Activated T-cell treated with anti-CD3 and anti-CD28 coated beads, Interleukin-2, amount 50 U/mL, for 4 hours (primary cell): ENCODE data around the gene PRR33. TPM values are rescaled to one million over a fixed set of nuclear protein-coding genes. Genes with fewer than 3 reads are reported as not detected.
A peak's percentile ranks its signal among the peaks of the same experiment; 100 is the strongest.

Experiments
- ATAC-seq, 2 donors: fragments of 200-7000 bp; cut with Tn5 transposase; one replicate each; pipeline ENCODE4 v1.10.0; 2021
- DNase-seq: peaks from one replicate; pipeline ENCODE4 v3.0.0-alpha.2; 2020
- H3K27me3 Mint-ChIP-seq: one replicate; pipeline ENCODE4 v1.8.0; 2021; ENCODE audit warnings: low read depth, mixed read lengths
- H3K36me3 Mint-ChIP-seq: one replicate; pipeline ENCODE4 v1.8.0; 2022; ENCODE audit warnings: mixed read lengths; ENCODE audit not compliant: insufficient read depth
- H3K4me1 Mint-ChIP-seq: one replicate; pipeline ENCODE4 v1.8.0; 2021; ENCODE audit warnings: low read depth, mixed read lengths
- H3K4me3 Mint-ChIP-seq: one replicate; pipeline ENCODE4 v1.8.0; 2021; ENCODE audit warnings: mild to moderate bottlenecking, moderate library complexity, mixed read lengths
- H3K9me3 Mint-ChIP-seq: one replicate; pipeline ENCODE4 v1.8.0; 2021; ENCODE audit warnings: mixed read lengths
- total RNA-seq, 3 donors: library from RNA; stranded (reverse); gene quantifications; one replicate each; pipeline ENCODE4 v1.2.1, GENCODE V29; 2021

PRR33 gene
- total RNA-seq, 3 donors from 2014 or later = 0.08 to 0.20 TPM; not detected in 1

DNA sequence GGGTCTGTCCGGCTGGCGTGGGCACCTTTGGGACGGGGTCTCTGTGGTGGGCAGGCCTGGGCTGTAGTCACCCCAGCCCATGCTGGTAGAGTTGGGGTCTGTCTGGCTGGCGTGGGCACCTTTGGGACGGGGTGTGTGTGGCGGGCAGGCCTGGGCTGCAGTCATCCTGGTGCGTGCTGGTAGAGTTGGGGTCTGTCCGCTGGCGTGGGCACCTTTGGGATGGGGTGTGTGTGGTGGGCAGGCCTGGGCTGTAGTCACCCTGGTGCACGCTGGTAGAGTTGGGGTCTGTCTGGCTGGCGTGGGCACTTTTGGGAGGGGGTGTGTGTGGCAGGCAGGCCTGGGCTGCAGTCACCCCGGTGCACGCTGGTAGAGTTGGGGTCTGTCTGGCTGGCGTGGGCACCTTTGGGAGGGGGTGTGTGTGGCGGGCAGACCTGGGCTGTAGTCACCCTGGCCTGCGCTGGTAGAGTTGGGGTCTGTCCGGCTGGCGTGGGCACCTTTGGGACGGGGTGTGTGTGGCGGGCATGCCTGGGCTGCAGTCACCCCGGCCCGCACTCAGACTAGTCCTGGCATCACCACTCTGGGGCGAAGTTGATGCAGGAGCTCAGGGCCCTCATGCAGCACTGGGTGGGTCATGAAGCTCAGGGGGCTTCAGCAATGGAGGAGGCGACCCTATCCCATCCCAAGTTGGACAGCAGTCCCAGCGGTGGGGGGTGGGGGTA lies 19.3 kb downstream of the PRR33 start:
- peaks cover 50% of the 10 kb centered on the region for H3K4me1 Mint-ChIP-seq
- H3K9me3 Mint-ChIP-seq = no peaks in the 10 kb centered on the region

DNA sequence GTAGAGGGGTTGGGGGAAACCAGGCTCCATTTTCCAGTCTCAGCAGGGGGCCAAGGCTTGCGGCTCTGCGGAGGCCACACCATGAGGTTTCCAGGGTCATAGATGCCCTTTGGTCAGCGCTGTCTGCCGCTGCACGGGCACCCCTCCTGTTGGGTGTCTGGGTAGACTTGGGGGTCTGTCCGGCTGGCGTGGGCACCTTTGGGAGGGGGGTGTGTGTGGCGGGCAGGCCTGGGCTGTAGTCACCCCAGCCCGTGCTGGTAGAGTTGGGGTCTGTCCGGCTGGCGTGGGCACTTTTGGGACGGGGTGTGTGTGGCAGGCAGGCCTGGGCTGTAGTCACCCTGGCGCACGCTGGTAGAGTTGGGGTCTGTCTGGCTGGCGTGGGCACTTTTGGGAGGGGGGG lies 20.2 kb downstream of the PRR33 start:
- ATAC-seq = no peak
- Mint-ChIP-seq H3K4me3 (no peak overlapping the region), H3K9me3 (no peaks in the 10 kb centered on the region), H3K36me3 (no peaks in the 10 kb centered on the region), H3K27me3 (no peaks in the 10 kb centered on the region), H3K4me1 (peaks cover 54% of the 10 kb centered on the region)
- no peak for DNase-seq

More for the DNA sequence above, 19.3 kb downstream of the PRR33 start:
- H3K36me3 Mint-ChIP-seq = no peaks in the 10 kb centered on the region
- DNase-seq (no peak), ATAC-seq (no peak)
- H3K4me3 Mint-ChIP-seq = no peak overlapping the region
- no peaks in the 10 kb centered on the region for H3K27me3 Mint-ChIP-seq

DNA sequence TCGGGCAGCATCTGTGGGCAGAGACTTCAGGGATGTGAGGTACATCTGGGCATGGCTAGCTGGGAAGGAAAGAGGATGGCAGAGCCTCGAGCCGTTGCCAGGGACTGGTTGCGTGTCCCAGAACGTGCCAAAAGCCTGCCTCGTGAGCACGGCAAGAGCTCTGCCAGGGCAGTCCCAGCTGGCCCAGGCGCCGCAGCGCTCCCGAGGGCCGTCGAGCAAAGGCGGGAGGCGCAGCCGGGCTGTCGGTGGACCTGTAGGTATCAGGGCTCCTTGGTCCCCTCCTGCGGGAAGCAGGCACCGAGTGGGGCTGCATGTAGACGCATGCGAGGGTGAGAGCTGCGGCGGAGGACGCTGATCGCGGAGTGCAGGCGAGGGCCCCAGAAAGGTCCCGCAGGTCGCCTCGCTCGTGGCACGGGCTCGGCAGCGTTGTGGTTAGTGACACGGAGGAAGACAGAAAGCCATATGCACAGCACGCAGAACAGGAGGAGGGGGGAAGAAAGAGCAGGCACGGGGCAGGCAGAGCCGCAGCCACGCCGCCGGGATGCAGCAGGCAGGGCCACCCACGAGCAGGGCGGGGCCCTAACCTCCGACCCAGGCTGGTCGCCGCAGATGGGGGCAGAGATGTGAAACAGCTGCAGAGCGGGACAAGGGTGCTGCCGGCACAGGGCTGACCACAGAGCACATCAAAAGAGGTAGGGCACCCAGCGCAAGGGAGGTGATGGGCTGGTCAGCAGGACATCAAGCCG lies 20.8 kb downstream of the PRR33 start:
- peak; percentile 30 for DNase-seq
- peak; percentile 72 to 76 for ATAC-seq
- no peaks in the 10 kb centered on the region for H3K27me3 Mint-ChIP-seq
- peak overlapping the region; percentile 68 for H3K4me3 Mint-ChIP-seq
- H3K4me1 Mint-ChIP-seq = peaks cover 56% of the 10 kb centered on the region
- no peaks in the 10 kb centered on the region for H3K9me3 Mint-ChIP-seq
- no peaks in the 10 kb centered on the region for H3K36me3 Mint-ChIP-seq

DNA sequence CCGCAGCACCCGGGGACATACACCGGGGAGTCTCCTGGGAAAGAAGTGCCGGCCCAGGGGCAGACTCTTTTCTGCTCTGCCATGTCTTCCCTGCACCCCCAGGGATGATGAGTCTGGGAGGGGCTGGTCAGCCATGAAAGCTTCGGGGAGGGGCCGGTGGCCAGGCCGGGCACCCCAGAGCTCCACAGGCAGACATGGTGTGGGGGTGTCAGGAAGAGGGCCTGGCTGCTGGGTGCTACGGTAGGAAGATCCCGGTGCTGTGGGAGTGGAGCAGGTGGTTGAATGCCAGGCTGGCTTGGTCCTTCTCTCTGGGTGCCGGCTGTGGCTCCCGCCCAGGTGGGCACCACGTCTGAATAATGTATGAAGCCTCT lies 21.4 kb downstream of the PRR33 start:
- DNase-seq = no peak
- peak in 1 of 2 donors; percentile 7 for ATAC-seq
- H3K27me3 Mint-ChIP-seq = no peaks in the 10 kb centered on the region
- H3K9me3 Mint-ChIP-seq = no peaks in the 10 kb centered on the region
- peaks cover 58% of the 10 kb centered on the region for H3K4me1 Mint-ChIP-seq
- peak overlapping the region; percentile 68 for H3K4me3 Mint-ChIP-seq
- H3K36me3 Mint-ChIP-seq = peaks cover 2% of the 10 kb centered on the region

DNA sequence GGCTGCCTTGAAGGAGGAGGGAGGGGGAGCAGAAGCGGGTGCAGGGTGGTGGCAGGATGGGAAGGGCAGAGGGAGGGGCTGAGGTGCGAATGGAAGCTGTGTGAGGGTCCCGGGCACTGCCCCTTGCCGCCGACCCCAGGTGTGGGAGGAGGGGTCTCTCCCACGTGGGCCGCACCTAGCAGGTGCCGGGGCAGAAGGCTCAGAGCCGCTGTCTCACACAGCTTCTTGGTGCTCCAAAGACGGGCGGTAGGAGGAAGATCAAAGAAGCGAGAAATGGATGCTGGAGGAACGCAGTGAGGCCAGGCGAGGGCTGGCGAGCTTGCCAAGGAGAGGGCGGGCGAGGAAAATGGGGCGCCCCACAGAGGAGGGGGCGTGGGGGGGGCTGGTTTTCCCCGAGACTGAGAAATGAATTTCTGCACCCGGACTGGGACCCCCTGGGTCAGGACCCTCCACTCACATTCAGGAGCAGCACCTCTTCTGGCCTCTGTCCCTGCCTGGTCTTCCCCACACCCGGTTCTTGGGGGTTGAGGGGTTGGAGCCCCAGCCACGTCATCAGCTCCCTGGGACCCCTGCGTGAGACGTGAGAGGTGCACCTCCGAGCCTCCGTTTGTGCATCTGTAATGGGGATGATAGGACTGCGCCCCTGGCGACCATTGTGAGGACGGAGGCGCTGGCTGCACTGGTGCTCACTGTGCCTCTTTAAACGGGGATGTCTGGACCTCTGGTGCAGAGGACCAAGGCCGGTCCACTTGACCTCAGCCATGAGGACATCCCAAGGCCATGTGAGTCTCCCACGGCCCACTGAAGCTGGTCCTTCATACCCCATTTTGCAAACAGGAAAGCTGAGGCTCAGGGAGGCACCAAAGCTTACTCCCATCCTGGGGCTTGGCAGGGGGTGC lies 22.0 kb downstream of the PRR33 start:
- ATAC-seq (peak in 1 of 2 donors; percentile 23), DNase-seq (no peak)
- H3K36me3 Mint-ChIP-seq = peaks cover 2% of the 10 kb centered on the region
- H3K9me3 Mint-ChIP-seq = no peaks in the 10 kb centered on the region
- H3K4me3 Mint-ChIP-seq = peak overlapping the region; percentile 68
- peaks cover 56% of the 10 kb centered on the region for H3K4me1 Mint-ChIP-seq
- no peaks in the 10 kb centered on the region for H3K27me3 Mint-ChIP-seq

DNA sequence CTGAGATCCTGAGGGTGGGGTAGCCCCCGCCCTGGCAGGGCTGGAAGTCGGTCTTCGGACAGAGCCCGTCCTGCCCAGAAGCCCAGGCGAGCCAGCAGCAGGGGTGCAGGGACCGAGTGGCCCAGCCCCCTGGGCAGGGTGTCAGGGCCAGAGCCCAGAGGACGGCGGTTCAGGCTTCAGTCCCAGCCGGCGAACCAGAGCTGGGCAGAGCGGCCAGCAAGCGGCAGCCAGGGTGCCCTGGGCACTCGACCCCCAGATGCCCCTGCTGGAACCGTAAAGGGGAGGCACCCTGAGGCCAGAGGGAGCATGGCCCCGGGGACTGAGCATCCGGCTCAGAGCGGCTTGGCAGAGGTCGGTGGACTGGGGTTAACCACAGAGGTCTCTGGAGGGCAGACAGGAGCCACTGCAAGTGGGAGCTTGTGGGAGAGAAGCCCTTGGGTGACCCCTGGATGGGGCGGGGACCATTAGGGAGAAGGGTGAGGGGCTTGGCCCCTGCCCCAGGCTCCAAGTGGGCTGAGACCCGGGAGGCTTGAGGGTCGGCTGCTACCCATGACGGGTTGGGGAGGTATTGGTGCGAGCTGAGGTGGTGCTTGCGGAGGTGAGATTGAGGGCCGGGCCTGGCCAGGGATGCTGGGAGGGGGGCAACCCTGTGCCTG lies 22.9 kb downstream of the PRR33 start:
- ATAC-seq = no peak
- H3K4me1 Mint-ChIP-seq = peaks cover 62% of the 10 kb centered on the region
- no peaks in the 10 kb centered on the region for H3K9me3 Mint-ChIP-seq
- peaks cover 2% of the 10 kb centered on the region for H3K36me3 Mint-ChIP-seq
- DNase-seq = no peak
- peak overlapping the region; percentile 4 for H3K4me3 Mint-ChIP-seq
- no peaks in the 10 kb centered on the region for H3K27me3 Mint-ChIP-seq

DNA sequence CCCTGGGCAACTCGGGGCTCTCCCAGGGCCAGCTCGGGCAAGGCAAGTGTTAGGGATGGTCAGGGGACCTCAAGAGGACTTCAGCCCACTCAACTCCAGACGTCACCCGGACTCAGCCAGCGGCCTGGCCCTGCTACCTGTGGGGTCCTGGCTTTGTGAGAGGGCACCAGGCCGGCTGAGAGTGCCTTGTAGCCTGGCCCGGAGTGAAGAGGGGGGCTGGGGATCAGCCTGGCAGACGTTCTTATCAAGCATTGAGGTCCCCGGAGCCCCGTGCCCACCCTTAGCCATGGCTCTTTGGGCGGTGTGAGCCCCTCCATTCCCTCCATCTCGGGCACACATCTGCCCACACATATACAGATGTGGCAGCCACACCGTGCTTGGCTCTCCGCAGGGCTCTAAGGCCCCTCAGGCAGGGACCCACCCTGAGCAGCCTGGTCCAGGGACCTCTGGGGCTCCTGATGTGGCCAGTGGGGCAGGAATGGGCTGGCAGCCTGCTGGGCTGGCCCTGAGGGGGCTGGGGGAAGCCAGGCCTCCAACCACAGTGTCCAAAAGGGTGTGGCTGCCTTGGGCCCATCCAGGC lies 23.5 kb downstream of the PRR33 start:
- Mint-ChIP-seq H3K36me3 (peaks cover 2% of the 10 kb centered on the region), H3K4me1 (peaks cover 62% of the 10 kb centered on the region), H3K9me3 (no peaks in the 10 kb centered on the region), H3K27me3 (no peaks in the 10 kb centered on the region), H3K4me3 (no peak overlapping the region)
- DNase-seq (no peak), ATAC-seq (no peak)

DNA sequence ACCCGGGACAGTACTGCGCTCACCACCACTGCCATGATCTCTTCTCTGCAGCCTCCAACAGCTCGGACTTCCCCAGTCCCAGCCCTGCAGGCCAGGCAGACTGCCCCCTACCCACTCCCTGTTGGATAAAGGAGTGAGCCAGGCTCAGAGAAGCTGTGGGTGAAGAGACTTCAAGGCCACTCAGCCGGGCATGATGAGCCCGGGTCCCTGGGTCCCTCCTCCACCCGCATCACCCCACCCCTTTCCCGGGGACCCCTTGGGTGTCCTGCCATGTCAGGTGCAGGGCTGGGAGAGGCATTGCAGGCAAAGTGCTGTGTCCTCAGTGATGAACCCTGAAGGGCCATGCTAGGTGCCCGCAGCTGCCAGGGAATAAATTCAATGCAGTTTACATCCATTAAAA lies 24.3 kb downstream of the PRR33 start:
- peaks cover 56% of the 10 kb centered on the region for H3K4me1 Mint-ChIP-seq
- no peaks in the 10 kb centered on the region for H3K27me3 Mint-ChIP-seq
- ATAC-seq (no peak), DNase-seq (no peak)
- peaks cover 2% of the 10 kb centered on the region for H3K36me3 Mint-ChIP-seq
- H3K4me3 Mint-ChIP-seq = no peak overlapping the region
- H3K9me3 Mint-ChIP-seq = no peaks in the 10 kb centered on the region

DNA sequence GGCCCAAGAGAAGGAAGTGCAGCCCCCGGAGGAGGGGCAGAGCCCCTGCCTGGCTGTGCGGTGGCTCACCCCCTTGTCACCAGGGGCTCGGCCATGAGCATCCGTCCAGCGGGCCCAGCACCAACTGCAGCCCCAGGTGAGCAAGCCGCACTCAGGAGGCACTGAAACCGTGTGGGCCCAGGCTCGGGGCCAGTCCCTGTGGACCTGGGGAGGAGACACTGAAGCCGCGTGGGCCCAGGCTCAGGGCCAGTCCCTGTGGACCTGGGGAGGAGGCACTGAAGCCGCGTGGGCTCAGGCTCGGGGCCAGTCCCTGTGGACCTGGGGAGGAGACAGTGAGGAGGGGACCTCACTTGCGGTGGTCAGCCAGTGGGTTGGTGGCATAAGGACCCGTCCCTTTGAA lies 24.9 kb downstream of the PRR33 start:
- Mint-ChIP-seq H3K27me3 (no peaks in the 10 kb centered on the region), H3K36me3 (peaks cover 2% of the 10 kb centered on the region), H3K4me1 (peaks cover 52% of the 10 kb centered on the region), H3K9me3 (no peaks in the 10 kb centered on the region), H3K4me3 (no peak overlapping the region)
- DNase-seq = no peak
- ATAC-seq = no peak

DNA sequence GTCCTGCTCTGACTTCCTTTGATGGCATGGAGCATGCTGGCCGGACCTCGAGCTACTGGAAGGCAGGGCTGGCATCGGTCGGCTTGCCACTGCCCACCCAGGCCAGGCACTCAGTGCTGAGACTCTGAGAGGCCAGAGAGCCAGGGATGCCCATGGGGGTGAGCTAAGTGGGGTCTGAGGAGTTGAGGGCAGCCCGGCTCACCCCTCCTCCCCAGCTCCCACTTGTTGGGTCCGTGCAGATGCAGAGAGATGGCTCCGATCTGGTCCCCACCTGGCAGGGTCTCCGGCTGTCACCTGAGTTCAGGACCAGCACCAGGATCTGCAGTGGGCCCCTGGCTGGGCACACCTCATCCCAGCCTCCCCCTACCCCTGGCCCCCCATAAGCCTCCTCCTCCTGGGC lies 25.5 kb downstream of the PRR33 start:
- no peaks in the 10 kb centered on the region for H3K27me3 Mint-ChIP-seq
- no peak overlapping the region for H3K4me3 Mint-ChIP-seq
- H3K9me3 Mint-ChIP-seq = no peaks in the 10 kb centered on the region
- ATAC-seq (no peak), DNase-seq (no peak)
- H3K36me3 Mint-ChIP-seq = peaks cover 2% of the 10 kb centered on the region
- peaks cover 49% of the 10 kb centered on the region for H3K4me1 Mint-ChIP-seq

DNA sequence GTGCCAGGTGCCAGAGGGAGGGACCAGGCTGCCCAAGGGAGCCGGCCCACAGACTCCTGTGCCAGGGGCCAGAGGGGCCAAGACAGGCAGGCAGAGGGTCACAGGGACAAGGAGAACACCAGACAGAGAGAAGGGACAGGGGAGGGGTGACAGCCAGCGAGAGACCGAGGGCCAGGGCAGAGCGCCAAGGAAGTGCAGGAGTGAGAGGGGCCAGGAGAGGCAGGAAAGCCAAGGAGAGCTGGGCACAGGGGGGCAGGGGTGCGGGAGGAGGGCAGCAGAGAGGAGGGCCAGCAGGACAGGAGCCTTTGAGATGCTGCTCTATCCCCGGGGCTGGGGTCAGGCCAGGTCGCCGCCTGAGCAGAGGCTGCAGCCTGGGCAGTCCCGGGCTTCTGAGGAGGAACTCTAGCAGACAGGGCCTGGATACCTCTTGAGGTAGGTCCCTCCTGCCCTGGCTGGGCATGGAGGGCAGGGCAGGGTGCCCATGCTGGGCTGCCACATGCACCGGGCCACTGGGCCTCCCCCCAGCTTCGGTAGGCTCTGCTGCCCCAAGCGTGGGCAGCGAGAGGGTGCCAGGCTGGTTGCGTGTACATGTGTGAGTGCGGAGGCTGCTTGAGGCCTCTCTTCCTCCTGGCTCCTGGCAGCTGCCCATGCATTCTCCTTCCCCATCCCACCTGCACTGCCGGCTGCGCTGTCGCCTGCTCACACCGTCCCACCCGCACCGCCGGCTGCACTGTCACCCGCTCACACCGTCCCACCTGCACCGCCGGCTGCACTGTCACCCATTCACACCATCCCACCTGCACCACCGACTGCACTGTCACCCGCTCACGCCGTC lies 26.6 kb downstream of the PRR33 start:
- no peaks in the 10 kb centered on the region for H3K9me3 Mint-ChIP-seq
- H3K4me3 Mint-ChIP-seq = no peak overlapping the region
- no peak for DNase-seq
- ATAC-seq = no peak
- peaks cover 37% of the 10 kb centered on the region for H3K4me1 Mint-ChIP-seq
- peaks cover 2% of the 10 kb centered on the region for H3K36me3 Mint-ChIP-seq
- no peaks in the 10 kb centered on the region for H3K27me3 Mint-ChIP-seq

DNA sequence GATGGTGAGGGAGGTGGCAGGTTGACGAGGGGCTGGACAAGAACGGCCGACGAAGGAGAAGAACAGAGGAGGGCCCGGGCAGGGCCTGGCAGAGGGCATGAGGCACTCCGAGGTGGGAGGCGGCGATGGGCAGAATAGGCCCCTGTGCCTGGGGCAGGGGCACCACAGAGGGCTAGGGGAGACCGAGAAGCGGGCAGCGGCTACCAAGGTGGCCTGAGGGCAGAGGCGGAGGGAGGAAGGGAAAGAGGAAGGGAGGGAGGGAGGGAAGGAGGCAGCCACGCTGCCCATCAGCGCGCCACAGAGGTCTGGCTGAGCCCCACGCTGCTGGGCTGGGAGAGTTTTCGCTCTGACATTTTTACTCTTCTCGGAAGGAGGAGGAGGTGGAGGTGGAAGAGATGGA lies 27.5 kb downstream of the PRR33 start:
- DNase-seq (no peak), ATAC-seq (no peak)
- Mint-ChIP-seq H3K4me1 (peaks cover 32% of the 10 kb centered on the region), H3K9me3 (no peaks in the 10 kb centered on the region), H3K27me3 (no peaks in the 10 kb centered on the region), H3K36me3 (peaks cover 2% of the 10 kb centered on the region), H3K4me3 (no peak overlapping the region)
